Measurements from ENCODE around the gene MBNL1.

The MBNL1 gene

DNA sequence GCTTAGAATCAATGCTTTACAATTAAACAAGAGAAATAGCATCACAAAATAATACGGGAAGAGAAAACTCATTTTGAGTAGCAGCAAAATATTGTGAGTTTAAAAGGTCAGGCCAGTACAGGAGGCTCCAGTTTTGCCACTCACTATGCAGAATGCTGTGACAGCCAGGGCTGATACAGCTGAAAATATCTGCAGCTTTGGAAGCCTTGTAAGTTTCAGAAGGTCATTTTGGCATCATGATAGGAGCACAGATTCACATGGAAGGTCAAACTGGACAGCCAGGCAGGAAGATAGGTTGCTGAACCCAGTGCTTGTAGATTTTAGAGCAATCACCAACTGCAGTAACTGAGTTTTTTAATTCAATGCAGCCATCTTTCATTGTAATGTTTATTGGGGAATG lies 14.1 kb downstream of the MBNL1 start:
- TF ChIP-seq, protein P1, sequence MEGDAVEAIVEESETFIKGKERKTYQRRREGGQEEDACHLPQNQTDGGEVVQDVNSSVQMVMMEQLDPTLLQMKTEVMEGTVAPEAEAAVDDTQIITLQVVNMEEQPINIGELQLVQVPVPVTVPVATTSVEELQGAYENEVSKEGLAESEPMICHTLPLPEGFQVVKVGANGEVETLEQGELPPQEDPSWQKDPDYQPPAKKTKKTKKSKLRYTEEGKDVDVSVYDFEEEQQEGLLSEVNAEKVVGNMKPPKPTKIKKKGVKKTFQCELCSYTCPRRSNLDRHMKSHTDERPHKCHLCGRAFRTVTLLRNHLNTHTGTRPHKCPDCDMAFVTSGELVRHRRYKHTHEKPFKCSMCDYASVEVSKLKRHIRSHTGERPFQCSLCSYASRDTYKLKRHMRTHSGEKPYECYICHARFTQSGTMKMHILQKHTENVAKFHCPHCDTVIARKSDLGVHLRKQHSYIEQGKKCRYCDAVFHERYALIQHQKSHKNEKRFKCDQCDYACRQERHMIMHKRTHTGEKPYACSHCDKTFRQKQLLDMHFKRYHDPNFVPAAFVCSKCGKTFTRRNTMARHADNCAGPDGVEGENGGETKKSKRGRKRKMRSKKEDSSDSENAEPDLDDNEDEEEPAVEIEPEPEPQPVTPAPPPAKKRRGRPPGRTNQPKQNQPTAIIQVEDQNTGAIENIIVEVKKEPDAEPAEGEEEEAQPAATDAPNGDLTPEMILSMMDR (IDR thresholded peaks at IDR 0.05; ENCODE audit: insufficient read depth, missing control alignments) = no peak

DNA sequence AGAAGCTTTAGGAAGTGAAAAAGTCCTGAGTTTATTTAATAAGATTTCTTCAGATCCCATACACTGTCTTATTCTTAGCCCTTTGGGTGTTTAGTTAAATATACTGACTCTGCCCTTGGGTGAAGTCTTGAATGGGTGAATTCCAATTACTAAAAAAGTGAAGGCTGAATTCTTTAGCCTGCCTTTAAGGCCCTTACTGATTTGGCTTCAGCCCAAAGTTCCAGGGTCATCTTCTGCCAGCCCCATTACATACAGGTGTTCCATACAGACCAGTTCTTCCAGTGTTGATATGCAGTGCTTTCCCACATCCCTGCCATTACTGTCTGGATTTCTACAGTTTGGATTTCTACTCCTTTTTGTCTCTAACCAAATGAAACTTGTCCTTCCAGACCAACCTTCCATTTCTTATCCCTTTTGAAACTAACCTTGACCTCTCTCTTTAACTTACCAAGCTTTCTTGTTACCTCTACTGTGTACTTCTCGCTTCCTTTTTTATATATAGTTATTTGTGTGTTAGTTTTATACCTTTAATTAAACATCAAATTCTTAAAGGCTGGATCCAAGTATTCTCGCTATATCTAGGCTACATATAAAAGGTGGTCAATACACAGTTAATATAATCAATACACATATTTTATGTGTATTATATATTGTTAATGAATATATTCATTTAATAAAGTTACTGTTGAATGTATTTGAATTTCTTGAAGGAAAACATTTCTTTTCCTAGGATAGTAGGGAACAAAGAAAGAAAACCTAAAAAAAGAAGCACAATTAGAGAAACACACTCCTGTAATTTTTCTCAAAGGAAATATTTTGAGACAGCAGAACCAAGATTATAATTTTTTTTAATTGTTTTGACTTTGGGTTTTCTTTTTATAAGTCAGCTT lies 15.0 kb downstream of the MBNL1 start:
- TF ChIP-seq, protein P1 (IDR thresholded peaks at IDR 0.05; ENCODE audit: insufficient read depth, missing control alignments) = no peak
- FAIRE-seq (no peak), DNase-seq (ENCODE audit: insufficient read length, low spot score) (no peak)

More for the DNA sequence above, 14.1 kb downstream of the MBNL1 start:
- FAIRE-seq = no peak
- DNase-seq (ENCODE audit: insufficient read length, low spot score) = no peak

DNA sequence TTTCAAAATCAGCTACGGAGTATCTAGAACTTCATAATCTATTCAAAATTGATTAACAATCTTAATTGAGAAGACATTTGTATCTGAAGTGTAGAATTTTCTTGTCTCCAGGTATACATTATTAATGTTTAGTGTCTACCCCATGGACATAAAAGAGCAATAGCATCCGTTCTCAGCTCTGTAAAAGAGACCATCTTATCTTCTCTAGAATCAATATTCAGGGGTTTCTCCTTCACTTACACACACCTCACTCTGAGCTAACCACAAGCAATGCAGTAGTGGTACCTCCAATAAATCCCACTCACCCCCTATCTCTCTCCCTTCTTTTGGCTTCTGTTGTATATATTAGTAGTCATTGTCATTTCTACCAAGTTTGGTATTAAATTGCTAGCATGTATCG lies 16.2 kb downstream of the MBNL1 start:
- TF ChIP-seq, protein P1 (IDR thresholded peaks at IDR 0.05; ENCODE audit: insufficient read depth, missing control alignments) = no peak
- DNase-seq (ENCODE audit: insufficient read length, low spot score) (no peak), FAIRE-seq (no peak)

DNA sequence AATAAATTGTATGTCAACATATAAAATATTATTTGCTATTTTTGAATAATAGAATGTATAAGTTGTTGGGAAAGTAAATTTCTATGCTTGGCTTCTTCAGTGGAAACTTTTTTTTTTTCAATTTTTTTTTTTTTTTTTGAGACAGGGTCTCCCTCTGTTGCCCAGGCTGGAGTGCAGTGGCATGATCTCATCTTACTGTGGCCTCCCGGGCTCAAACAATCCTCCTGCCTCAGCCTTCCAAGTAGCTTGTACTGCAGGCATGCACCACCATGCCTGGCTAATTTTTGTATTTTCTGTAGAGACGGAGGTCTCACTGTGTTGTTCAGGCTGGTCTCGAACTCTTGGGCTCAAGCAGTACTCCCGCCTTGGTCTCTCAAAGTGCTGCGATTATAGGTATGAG lies 16.8 kb downstream of the MBNL1 start:
- TF ChIP-seq, protein P1 (IDR thresholded peaks at IDR 0.05; ENCODE audit: insufficient read depth, missing control alignments) = no peak
- DNase-seq (ENCODE audit: insufficient read length, low spot score) = no peak
- no peak for FAIRE-seq

DNA sequence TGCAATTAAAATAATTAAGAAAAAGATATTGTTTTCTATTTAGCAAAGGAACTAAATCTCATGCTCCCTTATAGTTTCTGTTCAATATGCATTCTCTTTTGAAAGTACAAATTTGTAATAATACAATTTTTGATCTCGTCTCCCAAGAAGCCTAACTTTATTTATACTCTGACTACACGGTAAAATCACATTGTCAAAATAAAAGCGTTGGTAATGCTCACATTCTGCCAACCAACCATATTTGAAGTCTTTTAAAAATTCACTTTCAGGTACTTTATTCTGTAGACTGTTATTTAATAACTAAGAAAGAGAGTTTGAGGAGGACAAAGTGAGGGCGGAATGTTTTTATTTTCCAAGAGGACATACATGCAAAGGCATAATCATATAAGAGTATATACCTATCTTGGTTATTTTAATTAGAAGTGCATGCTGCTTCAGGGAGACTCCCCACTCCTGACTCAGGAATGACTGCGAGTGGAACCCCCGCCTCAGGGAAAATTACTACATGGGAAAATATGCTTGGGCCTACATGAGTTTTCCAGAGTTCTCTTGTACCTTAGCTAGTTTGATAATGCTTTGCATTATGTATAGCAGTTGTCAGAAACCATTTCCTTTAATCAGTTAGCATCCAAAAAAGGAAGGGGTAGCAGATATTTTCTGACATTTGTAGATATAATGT lies 19.3 kb downstream of the MBNL1 start:
- FAIRE-seq (no peak), DNase-seq (ENCODE audit: insufficient read length, low spot score) (no peak)
- TF ChIP-seq, protein P1 (IDR thresholded peaks at IDR 0.05; ENCODE audit: insufficient read depth, missing control alignments) = no peak

DNA sequence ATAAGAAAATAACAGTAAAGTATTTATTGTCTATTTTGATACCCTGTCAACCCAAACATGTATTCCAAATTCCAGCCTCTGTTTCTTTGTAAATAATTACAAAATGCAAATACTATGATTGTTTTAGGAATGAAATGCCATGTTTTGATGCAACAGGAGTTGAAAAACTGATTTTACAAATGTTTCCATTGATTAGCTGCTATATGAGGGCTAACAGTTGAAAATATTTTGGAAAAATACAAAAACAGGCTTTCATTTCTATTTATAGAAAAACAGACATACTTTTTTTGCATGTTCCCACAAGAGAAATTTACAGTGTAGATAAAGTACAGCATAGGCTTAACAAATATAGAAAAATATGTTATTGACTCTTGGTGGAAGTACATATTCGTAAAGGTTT lies 20.0 kb downstream of the MBNL1 start:
- FAIRE-seq = no peak
- DNase-seq (ENCODE audit: insufficient read length, low spot score) = no peak
- TF ChIP-seq, protein P1 (IDR thresholded peaks at IDR 0.05; ENCODE audit: insufficient read depth, missing control alignments) = no peak

DNA sequence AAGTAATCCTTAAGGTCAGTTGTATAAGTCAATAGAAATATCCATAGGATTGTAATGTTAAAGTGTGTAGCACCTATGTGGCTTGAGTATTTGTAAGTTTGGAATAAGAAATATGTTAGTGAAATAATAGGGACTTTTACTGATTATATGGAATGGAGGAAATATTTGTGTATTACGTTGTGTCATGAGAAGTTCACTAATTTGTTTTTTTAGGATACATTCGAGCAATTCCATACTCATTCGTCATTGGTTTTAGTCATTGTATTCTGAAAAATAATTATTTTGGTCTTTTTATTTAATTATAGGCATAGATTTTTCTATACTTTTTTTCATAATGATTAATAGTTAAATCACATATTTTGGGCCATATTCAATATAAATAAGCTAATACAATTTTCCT lies 21.0 kb downstream of the MBNL1 start:
- DNase-seq (ENCODE audit: insufficient read length, low spot score) = no peak
- TF ChIP-seq, protein P1 (IDR thresholded peaks at IDR 0.05; ENCODE audit: insufficient read depth, missing control alignments) = no peak
- no peak for FAIRE-seq
